Renal cortical epithelial cell (primary cell): ENCODE data around the gene PLEKHD1. TPM values are rescaled to one million over a fixed set of nuclear protein-coding genes. Genes with fewer than 3 reads are reported as not detected.

Experiments used
- total RNA-seq: library from RNA; depleted of rRNA; stranded (reverse); fragments of >200 nt; gene quantifications from 2 replicates; pipeline ENCODE4 v1.2.3, GENCODE V29; 2014

PLEKHD1 gene
- total RNA-seq, 1 donor from 2014 or later = 0.10 TPM

Other genes with a start within 250 kb of the PLEKHD1 start
- gene GALNT16, start 224.6 kb upstream of the PLEKHD1 start, total RNA-seq = 1.1 TPM in 1 of 2 replicates, not detected in the other
- gene ERH, start 86.4 kb upstream of the PLEKHD1 start, total RNA-seq = 65.0 and 150 TPM in 2 replicates
- gene SLC39A9, start 86.0 kb upstream of the PLEKHD1 start, total RNA-seq = 151 and 173 TPM in 2 replicates
- gene CCDC177, start 90.1 kb downstream of the PLEKHD1 start, total RNA-seq = not detected in 2 replicates
- gene SUSD6, start 126.9 kb downstream of the PLEKHD1 start, total RNA-seq = 20.8 and 34.2 TPM in 2 replicates